H9 (cell line): Measurements from ENCODE around the gene C20orf96. TPM values are rescaled to one million over a fixed set of nuclear protein-coding genes. Genes with fewer than 3 reads are reported as not detected.

Experiments used
- DNase-seq: peaks from one replicate; pipeline ENCODE4 v3.0.0-alpha.2; 2017
- H2AFZ ChIP-seq: one replicate; pipeline ENCODE4 v1.6.1; 2013; ENCODE audit warnings: mild to moderate bottlenecking, low read length, control low read depth, moderate library complexity
- H2AK5ac ChIP-seq: 2 replicates; pipeline ENCODE4 v1.6.1; 2013; ENCODE audit warnings: low read length, control low read depth, mixed read lengths; ENCODE audit not compliant: insufficient read length
- H2BK120ac ChIP-seq: one replicate; pipeline ENCODE4 v1.6.1; 2013; ENCODE audit warnings: low read depth, mild to moderate bottlenecking, low read length, control low read depth, inconsistent platforms; ENCODE audit not compliant: poor library complexity, severe bottlenecking
- H2BK12ac ChIP-seq: 2 replicates; pipeline ENCODE4 v1.6.1; 2013; ENCODE audit warnings: low read length, control low read depth, mixed read lengths, low read depth; ENCODE audit not compliant: insufficient read length
- H2BK15ac ChIP-seq: 2 replicates; pipeline ENCODE4 v1.6.1; 2013; ENCODE audit warnings: low read depth, low read length, control low read depth
- H2BK20ac ChIP-seq: one replicate; pipeline ENCODE4 v1.6.1; 2013; ENCODE audit warnings: low read depth, mild to moderate bottlenecking, low read length, control low read depth, inconsistent platforms; ENCODE audit not compliant: poor library complexity, severe bottlenecking
- H2BK5ac ChIP-seq: 2 replicates; pipeline ENCODE4 v1.6.1; 2013; ENCODE audit warnings: low read length, control low read depth, mixed read lengths; ENCODE audit not compliant: insufficient read length
- H3K14ac ChIP-seq: 2 replicates; pipeline ENCODE4 v1.6.1; 2013; ENCODE audit warnings: low read length, control low read depth; ENCODE audit not compliant: insufficient read depth
- H3K18ac ChIP-seq: 2 replicates; pipeline ENCODE4 v1.6.1; 2013; ENCODE audit warnings: low read depth, mild to moderate bottlenecking, mixed read lengths, low read length, control low read depth; ENCODE audit not compliant: insufficient read length
- H3K23ac ChIP-seq: 2 replicates; pipeline ENCODE4 v1.6.1; 2013; ENCODE audit warnings: low read length, control low read depth, mixed read lengths, low read depth; ENCODE audit not compliant: insufficient read length
- H3K23me2 ChIP-seq: 2 replicates; pipeline ENCODE4 v1.6.1; 2013; ENCODE audit warnings: low read depth, mild to moderate bottlenecking, mixed read lengths, low read length, control low read depth; ENCODE audit not compliant: insufficient read length, poor library complexity, severe bottlenecking
- H3K27ac ChIP-seq: 2 replicates; pipeline ENCODE4 v1.5.1; 2013; ENCODE audit warnings: low read length, control low read depth, mixed read lengths, low read depth; ENCODE audit not compliant: insufficient read length
- H3K27me3 ChIP-seq: 2 replicates; pipeline ENCODE4 v1.6.1; 2013; ENCODE audit warnings: low read length, control low read depth, inconsistent platforms; ENCODE audit not compliant: insufficient read depth
- H3K4ac ChIP-seq: 2 replicates; pipeline ENCODE4 v1.6.1; 2013; ENCODE audit warnings: low read depth, mild to moderate bottlenecking, control low read depth, inconsistent platforms, low read length, moderate library complexity
- H3K4me1 ChIP-seq: 2 replicates; pipeline ENCODE4 v1.6.1; 2013; ENCODE audit warnings: low read length, control low read depth, inconsistent platforms; ENCODE audit not compliant: insufficient read depth
- H3K4me2 ChIP-seq: 2 replicates; pipeline ENCODE4 v1.6.1; 2013; ENCODE audit warnings: low read length, control low read depth, mixed read lengths; ENCODE audit not compliant: insufficient read length, insufficient read depth
- H3K56ac ChIP-seq: 2 replicates; pipeline ENCODE4 v1.6.1; 2013; ENCODE audit warnings: low read depth, mild to moderate bottlenecking, mixed read lengths, low read length, control low read depth; ENCODE audit not compliant: insufficient read length
- H3K79me1 ChIP-seq: 2 replicates; pipeline ENCODE4 v1.6.1; 2013; ENCODE audit warnings: low read depth, mild to moderate bottlenecking, moderate library complexity, low read length, control low read depth, inconsistent platforms; ENCODE audit not compliant: insufficient read depth, poor library complexity, severe bottlenecking
- H3K79me2 ChIP-seq: 2 replicates; pipeline ENCODE4 v1.6.1; 2013; ENCODE audit warnings: low read length, control low read depth, inconsistent platforms; ENCODE audit not compliant: insufficient read depth
- H3K9ac ChIP-seq: 2 replicates; pipeline ENCODE4 v1.6.1; 2013; ENCODE audit warnings: low read length, control low read depth, mixed read lengths; ENCODE audit not compliant: insufficient read length; ENCODE audit errors: extremely low read depth
- H3K9me3 ChIP-seq: one replicate; pipeline ENCODE4 v1.6.1; 2013; ENCODE audit warnings: low read depth, low read length, inconsistent platforms; ENCODE audit not compliant: control insufficient read depth
- H3T11ph ChIP-seq: one replicate; pipeline ENCODE4 v1.6.1; 2013; ENCODE audit warnings: mild to moderate bottlenecking, low read length, control low read depth, inconsistent platforms
- H4K20me1 ChIP-seq: one replicate; pipeline ENCODE4 v1.6.1; 2013; ENCODE audit not compliant: control insufficient read depth, insufficient read length, insufficient read depth
- H4K5ac ChIP-seq: 2 replicates; pipeline ENCODE4 v1.6.1; 2013; ENCODE audit warnings: low read depth, mild to moderate bottlenecking, mixed read lengths, low read length, control low read depth; ENCODE audit not compliant: insufficient read length
- H4K8ac ChIP-seq: replicated peaks from 2 replicates; pipeline ENCODE4 v1.6.1; 2013; ENCODE audit warnings: low read length, control low read depth, mixed read lengths, low read depth; ENCODE audit not compliant: insufficient read length
- H4K91ac ChIP-seq: 2 replicates; pipeline ENCODE4 v1.6.1; 2013; ENCODE audit warnings: low read depth, mild to moderate bottlenecking, moderate library complexity, mixed read lengths, low read length, control low read depth; ENCODE audit not compliant: insufficient read length
- H3K27ac Mint-ChIP-seq, 3 experiments: 2 replicates in 2 of 3; 3 replicates in 1 of 3; pipeline ENCODE4 v1.8.0; 2020 to 2021; ENCODE audit warnings: mixed read lengths in 3 of 3, mild to moderate bottlenecking in 1 of 3, moderate library complexity in 1 of 3
- H3K27me3 Mint-ChIP-seq: 2 replicates; pipeline ENCODE4 v1.8.0; 2021; ENCODE audit warnings: low read depth, mild to moderate bottlenecking, moderate library complexity, mixed read lengths
- H3K36me3 Mint-ChIP-seq, 3 experiments: 2 replicates in 2 of 3; 3 replicates in 1 of 3; pipeline ENCODE4 v1.8.0; 2020 to 2021; ENCODE audit warnings: low read depth in 3 of 3, mixed read lengths in 3 of 3; ENCODE audit not compliant: insufficient read depth in 1 of 3
- H3K4me1 Mint-ChIP-seq, 2 experiments: 2 replicates each; pipeline ENCODE4 v1.8.0; 2020; ENCODE audit warnings: mixed read lengths in 2 of 2
- H3K4me3 Mint-ChIP-seq, 2 experiments: 2 replicates in 1 of 2; 3 replicates in 1 of 2; pipeline ENCODE4 v1.8.0; 2020 to 2021; ENCODE audit warnings: mild to moderate bottlenecking in 2 of 2, mixed read lengths in 2 of 2, moderate library complexity in 1 of 2
- H3K9me3 Mint-ChIP-seq, 2 experiments: 2 replicates in 1 of 2; 3 replicates in 1 of 2; pipeline ENCODE4 v1.8.0; 2020; ENCODE audit warnings: mild to moderate bottlenecking in 2 of 2, mixed read lengths in 2 of 2, moderate library complexity in 1 of 2
- CTCF ChIP-seq: fragments of 200-600 bp; sonication (generic); conservative IDR thresholded peaks from 3 replicates; pipeline ENCODE4 v1.8.0; 2021; ENCODE audit warnings: antibody characterized with exemption, mild to moderate bottlenecking
- WGBS: extraction: QIAGEN DNeasy Blood & Tissue Kit; methylation state at CpG from one replicate; pipeline ENCODE4 v1.1.7; 2013; ENCODE audit warnings: missing lambda C conversion rate, low lambda C conversion rate, mixed read lengths; ENCODE audit not compliant: insufficient read length; ENCODE audit errors: extremely low coverage; 5-methylcytosine and 5-hydroxymethylcytosine counted together
- total RNA-seq: library from RNA; stranded (reverse); gene quantifications from 2 replicates; pipeline ENCODE4 v1.2.1, GENCODE V29; 2021

The C20orf96 gene
- total RNA-seq, 1 experiment from 2014 or later, result 14.5 TPM

DNA sequence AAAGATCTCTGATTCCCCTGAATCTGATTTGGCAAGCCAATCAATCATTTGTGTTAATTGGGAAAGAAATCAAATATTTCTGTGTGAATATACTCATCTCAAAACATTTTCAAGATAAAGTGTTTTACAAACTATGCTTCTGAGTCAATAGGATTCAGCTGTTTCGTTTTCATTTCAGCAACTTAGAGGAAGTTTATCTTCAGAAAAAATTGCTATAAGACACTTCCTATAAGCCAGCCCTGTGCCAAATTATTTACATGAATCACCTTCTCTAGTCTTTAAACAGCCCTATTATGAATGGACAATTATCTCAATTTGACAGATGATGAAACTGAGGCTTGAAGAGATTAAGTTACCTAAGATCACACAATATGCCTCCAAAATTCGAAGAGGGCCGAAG lies 52.6 kb downstream of the C20orf96 start:
- Mint-ChIP-seq H3K27me3 (peaks cover 93% of the 10 kb centered on the region), H3K4me1 (peaks cover 2 to 3% of the 10 kb centered on the region in 2 experiments; a peak in 2 of 4 replicates), H3K9me3 (no peaks in the 10 kb centered on the region; a peak in 1 of 5 replicates), H3K27ac (no peak overlapping the region), H3K4me3 (no peak overlapping the region), H3K36me3 (no peaks in the 10 kb centered on the region)
- no peak overlapping the region for H3K27ac ChIP-seq
- no peak overlapping the region for H3K4ac ChIP-seq
- no peak overlapping the region for H3K23ac ChIP-seq
- H2AFZ ChIP-seq, result no peak overlapping the region
- no peak overlapping the region for H2BK20ac ChIP-seq
- H3K56ac ChIP-seq, result no peak overlapping the region
- no peak overlapping the region for H3K9ac ChIP-seq
- H4K91ac ChIP-seq, result no peak overlapping the region
- H4K8ac ChIP-seq, result no peak overlapping the region
- H3K18ac ChIP-seq, result no peak overlapping the region
- no peak for DNase-seq
- H3K79me2 ChIP-seq, result no peaks in the 10 kb centered on the region
- no peak overlapping the region for H3T11ph ChIP-seq
- peaks cover 3% of the 10 kb centered on the region; the same call in 1 of the 2 replicates for H3K27me3 ChIP-seq
- H3K14ac ChIP-seq, result no peak overlapping the region
- H4K5ac ChIP-seq, result no peak overlapping the region
- H2AK5ac ChIP-seq, result no peak overlapping the region
- H2BK5ac ChIP-seq, result no peak overlapping the region
- H2BK15ac ChIP-seq, result no peak overlapping the region
- H3K23me2 ChIP-seq, result no peaks in the 10 kb centered on the region
- H2BK12ac ChIP-seq, result no peak overlapping the region
- no CpG with 5 or more reads among the region's 3 CpGs for WGBS
- no peaks in the 10 kb centered on the region for H4K20me1 ChIP-seq
- no peak overlapping the region for H3K4me2 ChIP-seq
- no peaks in the 10 kb centered on the region for H3K9me3 ChIP-seq
- TF ChIP-seq CTCF, result no peak
- H3K79me1 ChIP-seq, result no peaks in the 10 kb centered on the region
- H2BK120ac ChIP-seq, result no peak overlapping the region
- no peaks in the 10 kb centered on the region for H3K4me1 ChIP-seq
